Lower leg skin (tissue), 3 donors: ENCODE results near the gene MTHFD2.

Experiments used
- CTCF ChIP-seq, 3 donors: fragments of 450-650 bp; IDR thresholded peaks; one replicate each; pipeline ENCODE4 v1.5.1; 2016; ENCODE audit warnings: antibody characterized with exemption in 3 of 3, mild to moderate bottlenecking in 3 of 3, moderate library complexity in 2 of 3
- POLR2A ChIP-seq, 2 donors: fragments of 450-650 bp; IDR thresholded peaks; one replicate each; pipeline ENCODE4 v1.6.1; 2016 to 2017; ENCODE audit warnings: antibody characterized with exemption in 2 of 2, mild to moderate bottlenecking in 1 of 2, moderate library complexity in 1 of 2

DNA sequence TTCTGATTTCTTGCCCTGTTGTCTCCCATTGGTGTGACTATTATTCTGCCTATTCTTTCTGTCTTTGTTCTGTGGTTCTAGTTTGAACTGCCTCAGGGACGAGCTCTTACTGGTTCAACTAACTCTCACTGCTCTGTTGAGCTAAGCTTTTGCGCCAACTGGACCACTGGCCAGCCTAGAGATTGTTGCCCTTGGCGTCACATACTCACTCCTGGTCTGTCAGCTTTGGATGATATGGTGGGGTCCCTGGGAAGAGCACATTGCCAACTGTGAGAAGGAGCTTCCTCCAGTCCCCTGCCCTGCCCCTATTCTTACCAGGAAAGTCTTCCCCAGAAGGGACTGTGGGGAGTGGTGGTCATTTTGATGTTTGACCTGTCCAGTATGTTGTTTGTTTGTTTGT is 6.0 kb downstream of the MTHFD2 start:
- TF ChIP-seq POLR2A (IDR thresholded peaks at IDR 0.05) (no peak), CTCF (IDR thresholded peaks at IDR 0.05) (no peak)
